HG02588 (cell line): ENCODE measurements around the gene DNAJA4.

Experiments used
- ATAC-seq: cut with Tn5 transposase; IDR thresholded peaks from one replicate; pipeline ENCODE4 v1.9.1; 2021; ENCODE audit warnings: mild to moderate bottlenecking, moderate library complexity; ENCODE audit not compliant: unreplicated experiment

The DNAJA4 gene

DNA sequence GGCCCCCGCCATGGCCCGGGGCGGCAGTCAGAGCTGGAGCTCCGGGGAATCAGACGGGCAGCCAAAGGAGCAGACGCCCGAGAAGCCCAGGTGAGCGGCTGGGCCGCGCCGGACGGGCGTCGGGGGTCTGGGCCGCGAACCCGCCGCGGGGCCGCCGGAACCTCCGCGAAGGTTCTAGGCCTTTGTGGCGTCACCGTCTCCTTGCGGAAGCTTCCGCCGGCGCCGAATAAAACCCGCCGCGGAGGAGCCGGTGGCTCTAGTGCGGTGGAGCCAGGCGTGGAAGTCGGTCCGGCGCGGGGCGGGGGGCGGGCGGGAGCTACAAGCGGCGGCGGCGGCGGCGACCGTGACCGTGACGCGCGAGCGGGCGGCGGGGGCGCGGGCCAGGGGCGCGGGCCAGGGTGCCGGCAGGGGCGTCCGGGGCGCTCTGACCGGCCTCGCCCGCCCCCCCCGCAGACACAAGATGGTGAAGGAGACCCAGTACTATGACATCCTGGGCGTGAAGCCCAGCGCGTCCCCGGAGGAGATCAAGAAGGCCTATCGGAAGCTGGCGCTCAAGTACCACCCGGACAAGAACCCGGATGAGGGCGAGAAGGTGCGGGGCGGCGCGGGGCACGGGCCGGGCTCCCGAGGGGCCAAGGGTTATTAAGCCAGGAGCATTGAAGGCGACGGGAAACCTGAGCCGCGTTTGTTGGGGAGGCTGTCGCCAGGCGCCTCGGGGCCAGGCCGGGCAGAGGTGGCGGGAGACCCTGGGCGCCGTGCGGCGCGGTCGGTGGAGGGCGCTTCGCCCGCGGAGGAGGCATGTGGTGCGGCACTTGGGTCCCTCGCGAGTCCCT is at the start of gene DNAJA4:
DNAJA4 (plus strand) TSS at position 259 of the 833 bp plus-strand sequence; CDS start at position 461, 202 bp downstream.
- no peak for ATAC-seq

DNA sequence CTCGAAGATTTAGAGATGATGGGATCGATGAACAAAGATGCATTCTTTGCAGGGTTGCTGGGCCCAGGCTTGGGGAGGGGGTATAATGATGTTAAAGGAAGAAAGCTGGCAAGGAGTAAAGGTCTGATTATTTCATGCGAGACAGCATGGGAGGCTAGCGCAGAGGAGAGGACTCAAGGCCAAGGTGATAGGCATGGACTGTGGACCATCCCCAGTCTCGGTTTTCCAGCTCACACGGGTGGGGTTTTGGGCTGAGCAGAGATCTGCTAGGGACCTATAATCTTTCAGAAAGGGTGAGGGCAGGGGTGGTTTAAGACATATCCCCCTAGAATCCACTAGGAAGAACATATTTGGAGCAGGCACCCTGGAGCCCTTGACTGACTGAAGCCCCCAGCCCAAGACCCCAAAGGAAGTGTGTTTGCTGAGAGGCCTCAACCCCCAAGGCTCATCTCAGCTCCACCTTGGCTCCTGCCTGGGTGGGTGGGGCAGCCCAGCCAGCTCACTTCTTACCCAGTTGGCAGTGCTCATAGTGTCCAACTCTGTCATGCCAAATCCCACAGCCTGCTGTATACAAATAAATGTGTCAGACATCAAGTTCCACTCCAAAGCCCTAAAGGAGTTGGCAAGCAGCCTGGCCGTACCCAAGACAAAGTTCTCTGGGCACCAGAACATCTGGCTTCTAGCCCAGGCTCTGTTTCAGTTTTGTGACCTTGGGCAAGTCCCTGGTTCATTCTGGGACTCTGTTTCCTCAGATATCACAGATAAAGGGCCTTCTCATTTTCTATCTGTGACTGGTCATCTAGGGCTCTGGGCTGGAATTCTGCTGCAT is 47.9 kb upstream of the DNAJA4 start:
- ATAC-seq: no peak

DNA sequence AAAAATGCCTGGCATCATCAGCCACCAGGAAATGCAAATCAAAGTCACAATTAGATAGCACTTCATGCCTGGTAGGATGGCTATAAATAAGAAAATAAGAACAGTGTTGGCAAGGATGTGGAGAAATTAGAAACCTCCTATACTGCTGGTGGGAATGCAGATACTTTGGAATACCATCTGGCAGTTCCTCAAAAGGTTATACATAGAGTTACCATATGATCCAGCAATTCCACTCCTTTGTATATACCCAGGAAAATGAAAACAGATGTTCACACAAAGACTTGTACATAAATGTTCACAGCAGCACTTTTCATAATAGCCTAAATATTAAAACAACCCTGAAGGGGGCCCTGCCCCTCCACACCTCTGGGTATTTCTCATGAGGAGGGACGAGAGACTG is 43.6 kb upstream of the DNAJA4 start:
- ATAC-seq: no peak

DNA sequence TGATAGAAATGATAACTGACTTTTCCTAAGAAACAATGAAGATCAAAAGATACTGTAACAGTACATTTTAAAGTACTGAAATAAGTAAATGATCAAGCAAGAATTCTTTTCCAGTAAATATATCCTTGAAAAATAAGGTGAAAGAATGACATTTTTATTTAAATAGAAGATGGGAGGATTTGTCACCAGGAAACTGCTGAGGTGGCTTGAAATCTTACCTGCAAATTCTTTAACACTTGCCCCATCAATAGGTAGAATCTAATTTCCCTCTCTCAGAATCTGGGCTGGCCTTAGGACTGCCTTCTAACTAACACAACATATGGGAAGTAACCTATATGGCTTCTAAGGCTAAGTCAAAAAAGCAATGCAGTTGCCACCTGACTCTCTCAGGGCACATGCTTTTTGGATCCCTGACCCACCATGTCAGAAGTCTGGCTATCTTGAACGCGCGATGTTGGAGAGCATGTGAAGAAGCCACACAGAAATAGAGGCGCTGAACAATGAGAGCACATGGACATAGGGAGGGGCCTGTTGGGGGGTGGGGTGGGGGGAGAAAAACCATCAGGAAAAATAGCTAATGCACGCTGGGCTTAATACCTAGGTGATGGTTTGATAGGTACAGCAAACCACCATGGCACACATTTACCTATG is 41.5 kb upstream of the DNAJA4 start:
- ATAC-seq: no peak

DNA sequence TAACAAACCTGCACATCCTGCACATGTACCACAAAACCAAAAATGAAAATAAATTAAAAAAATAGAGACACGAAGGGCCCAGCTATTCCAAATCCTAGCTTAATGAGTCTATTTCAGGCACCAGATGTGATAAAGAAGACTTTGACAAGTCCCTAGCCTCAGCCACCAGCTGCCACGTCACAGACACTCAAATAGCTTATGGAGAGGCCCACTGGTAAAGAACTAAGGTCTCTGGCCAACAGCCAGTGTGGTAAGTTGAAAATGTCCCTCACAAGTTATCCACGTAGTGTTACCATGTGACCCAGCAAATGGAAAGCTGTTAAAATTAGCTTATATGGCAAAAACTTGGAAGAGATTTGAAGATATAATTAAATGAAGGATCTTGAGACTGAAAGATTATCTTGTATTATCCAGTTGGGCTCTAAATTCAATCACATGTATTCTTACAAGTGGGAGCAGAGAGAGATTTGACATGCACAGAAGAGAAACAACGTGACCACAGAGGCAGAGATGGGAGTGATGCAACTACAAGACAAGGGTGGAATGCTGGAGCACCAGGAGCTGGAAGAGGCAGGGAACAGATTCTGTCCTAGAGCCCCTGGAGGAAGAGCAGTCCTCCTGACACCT is 40.9 kb upstream of the DNAJA4 start:
- no peak for ATAC-seq

DNA sequence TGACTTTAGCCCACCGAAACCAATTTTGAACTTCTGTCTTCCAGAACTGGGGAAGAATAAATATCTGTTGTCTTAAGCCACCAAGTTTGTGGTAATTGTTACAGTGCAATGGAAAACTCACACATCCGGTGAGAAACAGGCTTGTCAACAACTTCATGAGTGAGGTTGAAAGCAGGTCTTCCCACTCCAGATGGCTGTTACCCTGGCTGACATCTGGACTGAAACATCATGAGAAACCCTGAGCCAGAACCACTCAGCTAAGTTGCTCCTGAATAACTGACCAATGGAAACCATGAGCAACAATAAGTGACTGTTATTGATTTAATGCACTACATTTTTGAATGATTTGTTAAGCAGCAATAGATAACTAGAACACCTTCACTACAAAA is 40.3 kb upstream of the DNAJA4 start:
- ATAC-seq: no peak

DNA sequence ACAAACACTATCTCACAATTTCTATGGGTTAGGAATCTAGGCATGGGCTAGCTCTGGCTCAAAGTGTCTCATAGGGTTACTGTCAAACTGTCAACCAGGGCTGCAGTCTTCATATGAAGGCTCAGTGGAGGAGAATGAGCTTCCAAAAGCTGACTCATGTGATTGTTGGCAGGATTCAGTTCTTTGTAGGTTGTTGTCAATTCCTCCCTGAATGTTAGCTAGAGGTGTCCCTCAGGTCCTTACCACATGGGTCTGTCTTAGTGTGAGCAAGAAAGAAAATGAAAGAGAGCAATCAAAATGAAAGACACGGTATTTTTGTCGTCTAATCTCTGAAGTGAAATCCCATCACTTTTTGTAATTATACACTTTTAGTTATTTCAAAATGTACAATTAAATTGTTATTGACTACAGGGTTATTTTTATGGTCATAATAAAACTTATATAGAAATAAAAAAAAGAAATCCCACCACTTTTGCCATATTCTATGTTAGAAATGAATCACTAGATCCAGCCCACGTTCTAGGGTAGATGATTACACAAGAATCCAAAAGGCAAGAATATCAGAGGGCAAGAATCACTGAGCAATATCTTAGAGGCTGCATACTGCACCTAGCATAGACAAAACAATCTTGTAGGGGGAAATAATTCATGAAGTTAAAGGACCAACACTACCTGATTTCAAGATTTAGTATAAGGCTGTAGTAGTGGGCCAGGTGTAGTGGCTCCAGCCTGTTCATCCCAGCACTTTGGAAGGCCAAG is 38.4 kb upstream of the DNAJA4 start:
- no peak for ATAC-seq

DNA sequence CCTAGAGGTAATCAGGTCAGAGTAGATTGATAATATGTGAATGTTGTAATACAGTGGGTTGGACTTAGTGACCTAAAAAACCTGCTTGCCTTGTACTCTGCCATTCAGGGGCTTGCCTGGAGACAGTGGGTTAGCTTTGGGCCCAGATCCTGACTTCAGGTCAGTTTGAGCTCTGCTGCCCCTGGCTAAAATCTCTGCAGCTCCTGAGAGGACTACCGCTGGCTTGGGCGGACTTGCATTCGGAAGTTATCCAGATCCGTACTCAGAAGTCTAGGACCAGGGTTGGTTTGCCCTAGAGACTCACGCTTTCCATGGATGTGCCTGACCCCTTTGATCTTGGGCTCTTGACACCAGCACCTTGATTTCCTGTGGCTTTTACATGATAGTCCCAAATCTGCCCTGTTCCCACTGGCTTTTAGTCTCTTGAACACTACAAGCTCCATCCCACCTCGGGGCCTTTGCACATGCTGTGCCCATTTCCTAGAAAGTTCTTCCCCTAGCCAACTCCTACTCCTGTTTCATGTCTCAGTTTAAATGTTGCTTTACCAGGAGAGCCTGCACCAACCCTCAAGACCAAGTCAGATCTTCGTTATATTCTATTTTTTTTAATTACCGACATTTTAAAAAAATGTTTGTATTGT is 35.9 kb upstream of the DNAJA4 start:
- no peak for ATAC-seq

DNA sequence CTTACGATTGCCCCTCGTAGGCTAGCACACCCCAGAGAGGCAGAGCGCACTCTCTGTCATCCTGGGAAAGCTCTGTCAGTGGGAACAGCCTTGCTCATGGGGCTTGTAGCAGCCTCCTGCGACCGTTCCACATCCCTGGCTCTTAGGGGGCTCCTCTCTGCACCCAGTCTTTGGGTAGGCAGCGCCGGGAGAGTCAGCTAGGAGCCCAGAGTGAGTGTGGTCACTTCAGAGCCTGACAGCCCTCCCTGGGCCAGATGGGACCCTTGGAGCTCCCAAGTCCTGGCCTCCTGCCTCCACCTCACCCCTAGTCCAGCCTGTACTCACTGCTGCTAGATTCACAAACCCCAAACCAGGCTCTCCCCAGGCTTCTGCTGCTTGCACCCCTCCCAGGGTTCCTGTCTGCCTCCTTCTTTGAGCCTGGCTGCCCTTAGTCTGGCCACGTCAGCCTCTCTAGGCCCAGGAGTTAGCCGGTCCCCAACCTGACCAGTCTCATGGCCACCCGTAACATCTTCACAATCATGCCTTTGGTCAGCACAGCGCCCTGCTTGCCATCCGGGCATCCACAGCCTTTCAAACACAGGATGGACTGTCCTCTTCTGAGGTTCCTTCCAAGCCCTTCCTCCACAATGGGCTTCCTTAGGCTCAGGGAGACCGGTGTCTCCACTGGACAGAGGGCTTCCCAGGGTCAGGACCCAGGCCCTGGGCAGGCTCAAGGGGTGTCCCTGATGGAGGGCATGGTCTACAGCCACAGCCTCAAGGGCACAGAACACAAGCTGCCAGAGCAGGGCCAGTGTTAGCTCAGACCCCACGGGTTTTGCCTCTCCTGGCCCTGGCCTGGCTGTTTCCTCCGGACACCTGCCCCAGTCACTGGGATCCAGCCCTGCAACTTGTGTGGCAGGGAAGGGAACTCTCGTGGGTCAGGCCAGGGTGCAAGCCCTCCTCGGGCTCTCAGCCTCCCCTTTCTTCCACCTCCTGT is 34.6 kb upstream of the DNAJA4 start:
- no peak for ATAC-seq

DNA sequence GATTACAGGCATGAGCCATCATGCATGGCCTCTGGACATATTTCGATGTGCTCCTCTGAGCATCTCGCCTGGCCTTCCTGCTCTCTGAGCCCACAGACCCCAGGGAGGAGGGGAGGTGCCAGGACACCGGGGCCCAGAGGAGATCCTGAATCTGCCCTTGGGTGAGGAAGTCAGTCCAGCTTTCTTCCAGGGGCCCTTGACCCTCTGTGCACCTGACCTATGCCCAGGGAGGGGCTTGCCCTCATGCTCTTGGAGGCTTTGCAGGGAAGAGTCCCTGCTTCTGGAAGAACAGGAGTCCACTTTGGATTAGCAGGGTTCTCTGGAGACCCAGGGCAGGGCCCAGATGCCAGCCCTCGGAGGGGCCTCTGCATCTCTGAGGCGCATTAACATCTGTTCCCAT is 31.4 kb upstream of the DNAJA4 start:
- ATAC-seq: no peak

DNA sequence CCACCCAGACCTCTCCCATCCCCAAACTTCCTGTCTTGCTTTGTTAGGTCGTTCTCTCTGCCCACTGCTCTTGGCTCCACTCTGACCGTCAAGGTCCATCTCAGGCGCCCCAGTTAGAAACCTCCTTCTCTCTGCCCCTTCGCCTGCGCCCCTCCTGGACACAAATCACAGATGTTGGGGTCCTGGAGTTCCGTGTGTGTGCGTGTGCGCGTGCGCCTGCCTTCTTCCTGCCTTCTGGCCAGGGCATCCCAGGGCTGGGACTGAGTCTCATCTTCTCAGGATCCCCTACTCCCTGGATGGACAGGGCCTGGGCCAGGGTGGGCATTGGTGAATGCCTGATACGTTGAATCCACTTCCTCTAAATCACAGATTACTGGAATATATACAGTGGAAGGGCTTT is 30.9 kb upstream of the DNAJA4 start:
- no peak for ATAC-seq

DNA sequence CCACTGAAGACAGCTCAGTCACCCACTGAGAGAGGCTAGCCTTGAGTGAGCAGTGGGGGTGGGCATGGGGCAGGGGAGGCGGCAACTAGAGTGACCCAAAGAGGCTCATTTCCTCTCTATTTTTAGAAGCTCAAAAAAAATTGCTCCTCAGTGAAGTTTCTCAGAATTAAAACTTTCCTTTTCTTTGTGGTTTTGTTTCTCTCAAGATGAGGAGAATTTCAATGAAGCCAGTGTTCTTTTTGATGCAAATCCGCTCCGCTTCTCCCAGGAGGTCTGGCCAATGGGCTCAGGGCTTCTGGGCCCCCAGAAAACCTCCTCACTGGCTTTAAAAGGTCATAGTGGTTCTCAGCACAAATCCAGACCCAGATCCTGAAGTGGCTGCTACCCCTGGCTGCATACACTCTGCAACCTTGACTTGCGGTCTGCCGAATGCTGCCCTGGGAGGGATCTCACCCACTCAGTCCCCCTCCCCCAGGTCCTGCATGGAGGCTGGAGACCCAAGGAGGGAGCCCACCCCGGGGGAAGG is 29.8 kb upstream of the DNAJA4 start, which contains the start of gene ACSBG1:
ACSBG1 (minus strand) TSS at position 51 of the 526 bp plus-strand sequence. CDS start 64 bp downstream, outside the sequence.
- ATAC-seq: no peak

DNA sequence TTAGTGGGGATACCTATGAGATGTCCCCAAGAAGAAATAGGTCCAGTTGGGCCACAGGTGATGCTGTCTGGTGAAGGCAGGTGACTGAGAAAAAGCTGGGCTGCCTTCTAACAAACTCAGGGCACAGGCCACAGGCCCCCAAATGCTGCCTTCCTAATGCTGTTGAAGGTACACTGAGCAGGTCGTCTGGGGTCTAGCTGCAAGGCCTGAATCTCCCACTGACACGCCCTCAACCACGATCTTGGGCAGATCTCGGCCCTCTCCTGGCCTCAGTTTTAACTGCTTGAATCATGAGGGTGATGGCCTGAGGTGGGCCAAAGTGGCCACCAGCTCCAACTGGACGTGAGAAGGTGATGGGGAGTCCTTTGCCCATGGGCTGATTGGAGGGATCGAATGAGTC is 27.9 kb upstream of the DNAJA4 start:
- no peak for ATAC-seq

DNA sequence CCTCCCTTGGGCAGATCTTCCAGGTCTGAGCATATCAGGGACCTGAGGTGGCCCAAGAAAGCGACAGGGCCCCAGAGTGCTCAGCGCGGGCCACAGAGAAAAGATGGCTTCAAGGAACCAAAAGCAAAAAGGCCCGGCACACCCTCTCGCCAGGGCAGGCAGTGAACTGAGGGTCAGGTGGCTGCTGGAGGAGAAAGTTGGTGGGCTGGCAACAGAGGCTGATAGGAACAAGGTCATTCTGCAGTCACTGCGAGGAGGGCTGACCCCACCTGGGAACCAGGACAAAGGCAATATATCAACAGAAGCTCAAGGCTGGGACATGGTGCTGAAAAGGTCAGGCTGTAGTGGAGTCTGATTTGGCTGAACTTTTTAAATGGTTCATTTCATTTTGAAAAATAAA is 27.2 kb upstream of the DNAJA4 start:
- no peak for ATAC-seq

DNA sequence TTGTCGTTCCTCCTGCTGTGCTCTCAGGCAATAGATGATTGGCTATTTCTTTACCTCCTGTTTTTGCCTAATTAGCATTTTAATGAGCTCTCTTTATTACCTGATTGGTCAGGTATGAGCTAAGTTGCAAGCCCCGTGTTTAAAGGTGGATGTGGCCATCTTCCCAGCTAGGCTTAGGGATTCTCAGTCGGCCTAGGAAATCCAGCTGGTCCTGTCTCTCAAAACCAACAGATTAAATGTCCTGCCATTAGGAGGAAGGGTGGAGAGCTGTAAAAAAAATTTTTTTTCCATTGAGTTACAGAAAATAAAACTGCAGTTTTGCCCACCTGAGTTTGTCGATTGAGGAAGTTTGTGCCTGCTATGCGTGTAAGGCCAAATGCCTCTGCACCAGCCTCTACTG is 24.6 kb upstream of the DNAJA4 start:
- no peak for ATAC-seq

DNA sequence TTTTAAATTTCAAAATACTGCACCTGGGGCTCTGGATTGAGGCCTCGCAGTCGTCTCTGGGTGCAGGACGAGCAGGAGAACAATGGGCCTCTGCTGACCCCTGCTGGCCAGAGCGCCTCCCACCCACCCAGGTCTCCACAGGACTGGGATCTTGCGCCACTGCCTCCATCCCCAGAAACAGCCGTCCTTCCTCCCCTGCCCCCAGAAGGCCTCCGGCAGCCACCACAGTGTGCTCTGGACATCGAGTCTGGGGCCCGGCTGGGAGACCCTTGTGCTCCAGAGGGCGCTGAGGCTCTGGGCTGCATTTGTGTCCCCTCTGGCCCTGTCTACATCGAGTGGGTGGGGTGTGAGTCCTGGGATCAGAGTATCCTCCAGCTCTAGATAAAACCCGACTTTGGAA is 23.3 kb upstream of the DNAJA4 start:
- no peak for ATAC-seq

DNA sequence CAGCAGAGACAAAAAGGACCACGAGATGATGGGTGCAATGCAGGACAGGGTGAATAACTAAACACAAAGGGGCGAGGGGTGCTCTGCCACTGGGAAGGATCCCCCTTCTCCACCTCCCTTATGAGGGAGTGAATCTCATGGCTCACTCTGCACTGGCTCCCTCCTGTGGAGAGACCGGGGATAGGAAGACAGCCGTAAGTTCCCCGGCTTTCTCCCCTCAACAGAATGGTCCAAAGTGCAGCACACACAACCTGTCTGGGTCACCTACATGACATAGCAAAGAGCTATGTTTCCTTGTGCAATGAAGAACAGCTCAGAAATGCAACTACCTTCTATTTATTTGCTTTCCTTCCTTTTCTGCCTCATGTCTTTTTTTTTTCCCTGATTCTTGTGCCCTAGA is 22.2 kb upstream of the DNAJA4 start:
- no peak for ATAC-seq

DNA sequence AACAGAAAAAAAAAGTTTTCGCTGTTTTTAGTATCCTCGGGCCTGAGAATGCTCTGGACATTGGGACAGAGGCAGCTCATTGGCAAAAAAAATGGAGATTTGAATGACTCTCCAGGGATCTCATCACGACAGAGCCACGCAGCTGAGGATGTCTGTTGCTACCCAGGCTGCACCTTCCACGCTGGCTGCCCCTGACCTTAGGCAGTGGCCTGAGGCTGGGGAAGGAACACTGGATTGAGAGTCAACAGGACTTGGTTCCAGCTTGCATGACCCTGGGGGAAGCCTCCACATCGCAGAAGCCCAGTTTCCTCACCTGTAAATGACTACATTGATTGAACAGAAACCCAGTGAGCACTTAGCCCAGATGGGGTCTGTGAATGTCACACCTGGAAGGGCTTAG is 21.3 kb upstream of the DNAJA4 start:
- ATAC-seq: no peak
